ENCODE measurements around the gene PPL. TPM values are rescaled to one million over a fixed set of nuclear protein-coding genes. Genes with fewer than 3 reads are reported as not detected.
"Not testable (repeated sequence)": the region's sequence is repeated elsewhere in the genome, so short reads cannot be mapped to it uniquely, and the experiment has no call there.

PPL gene
- polyA plus RNA-seq, 1 donor, result 1.7 TPM

GRCh38 chr16:4909825-4910224 lies 27.1 kb downstream of the PPL start:
- DNase-seq, result no peak

- DNase-seq, result no peak
These were observed 28.0 kb downstream of the PPL start for GRCh38 chr16:4908854-4909401.

GRCh38 chr16:4904942-4905615 lies 31.9 kb downstream of the PPL start:
- DNase-seq, result no peak

DNA sequence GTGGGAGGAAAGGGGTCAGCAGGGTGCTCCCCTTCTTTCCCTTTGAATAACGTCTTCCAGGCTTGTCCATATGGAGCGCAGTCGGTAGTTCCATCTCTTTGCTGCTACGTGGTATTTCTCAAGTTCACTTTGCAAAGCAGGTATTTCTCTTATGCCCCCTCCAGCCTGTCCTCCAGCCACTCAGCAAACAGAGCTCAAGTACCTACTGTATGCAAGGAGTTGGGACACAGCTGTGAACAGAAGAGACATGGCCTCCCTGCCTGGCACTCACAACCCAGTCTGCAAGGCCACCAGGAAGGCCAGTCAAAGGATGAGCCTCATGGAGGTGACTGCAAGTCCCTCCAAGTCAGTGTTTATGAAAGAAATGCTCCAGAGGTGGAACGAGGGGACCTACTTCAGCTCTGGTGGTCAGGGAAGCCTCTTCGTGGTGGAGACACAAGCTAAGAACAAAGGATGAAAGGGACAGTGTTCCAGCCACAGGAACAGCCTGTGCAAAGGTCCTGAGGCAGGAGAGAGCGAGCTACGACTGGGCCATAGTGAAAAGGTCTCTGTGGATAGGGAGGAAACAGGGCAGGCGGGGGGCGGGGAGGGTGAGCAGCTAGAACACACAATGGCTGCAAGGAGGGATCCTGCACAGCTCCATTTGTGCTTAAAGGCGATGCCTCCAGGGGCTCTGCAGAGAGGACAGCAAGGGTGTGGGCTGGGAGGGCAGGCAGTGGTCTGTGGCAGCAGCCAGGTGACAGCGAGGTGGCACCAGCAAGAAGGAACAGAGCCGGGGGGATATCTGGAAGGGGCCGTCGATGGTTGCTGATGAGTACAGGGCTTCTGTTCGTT lies 32.6 kb downstream of the PPL start:
- no peak for DNase-seq

DNA sequence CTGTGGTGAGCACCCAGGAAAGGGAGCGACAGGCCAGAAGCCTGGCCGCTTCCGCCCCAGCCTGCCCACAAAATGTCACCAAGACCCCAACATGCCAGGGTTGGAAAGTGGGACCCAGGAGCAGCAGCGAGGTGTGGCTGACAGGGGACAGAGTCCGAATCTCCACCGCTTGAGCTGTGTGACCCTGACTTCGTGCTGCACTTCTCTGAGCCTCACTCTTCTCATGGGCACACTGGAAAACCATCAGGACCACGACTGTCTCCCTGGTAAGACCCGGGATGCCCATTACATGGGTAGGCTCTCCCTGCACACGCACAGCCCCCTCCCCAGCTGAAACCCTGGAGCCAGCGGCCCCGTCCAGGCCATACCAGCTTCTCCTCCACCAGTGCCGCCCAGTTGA lies 34.9 kb downstream of the PPL start:
- DNase-seq, result no peak

- no peak for DNase-seq
These were observed 36.2 kb downstream of the PPL start for GRCh38 chr16:4900750-4901149.

DNA sequence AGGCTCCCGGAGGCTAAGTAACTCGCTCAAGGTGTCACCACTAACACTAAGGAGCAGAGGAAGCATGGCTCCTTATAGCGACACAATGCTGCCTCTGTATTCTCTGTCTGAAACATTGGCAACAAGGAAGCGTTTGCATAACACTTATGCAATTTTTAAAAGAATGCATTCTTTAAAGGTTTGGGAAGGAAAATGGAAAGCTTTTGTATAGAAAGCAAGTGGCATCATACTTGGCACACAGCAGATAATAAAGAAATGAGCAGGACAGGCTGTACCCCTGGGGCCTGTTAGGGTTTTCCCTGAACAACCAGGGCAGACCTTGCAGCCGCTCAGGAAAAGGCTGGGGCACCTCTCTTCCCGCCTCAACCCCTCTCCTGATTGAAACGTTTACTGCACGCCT lies 36.9 kb downstream of the PPL start:
- DNase-seq, result no peak

DNA sequence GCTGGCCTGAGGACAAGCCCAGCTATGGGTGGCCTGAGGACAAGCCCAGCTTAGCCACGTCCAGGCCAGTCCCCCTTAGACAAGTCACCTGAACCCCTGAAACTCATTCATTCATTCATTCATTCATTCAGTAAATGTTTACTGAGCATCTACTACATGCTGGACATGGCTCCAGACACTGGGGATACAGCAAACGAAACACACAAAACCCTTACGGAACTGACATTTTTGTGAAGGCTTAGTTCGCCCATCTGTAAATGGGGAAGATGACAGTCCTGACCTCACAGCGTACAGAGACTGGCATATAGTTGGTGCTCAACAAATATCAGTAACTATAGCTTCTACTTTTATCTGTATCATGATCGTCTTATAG lies 37.5 kb downstream of the PPL start:
- no peak for DNase-seq

- no peak for DNase-seq
These were observed 38.0 kb downstream of the PPL start for GRCh38 chr16:4898811-4899473.

GRCh38 chr16:4897328-4897727 lies 39.6 kb downstream of the PPL start:
- DNase-seq, result no peak

DNA sequence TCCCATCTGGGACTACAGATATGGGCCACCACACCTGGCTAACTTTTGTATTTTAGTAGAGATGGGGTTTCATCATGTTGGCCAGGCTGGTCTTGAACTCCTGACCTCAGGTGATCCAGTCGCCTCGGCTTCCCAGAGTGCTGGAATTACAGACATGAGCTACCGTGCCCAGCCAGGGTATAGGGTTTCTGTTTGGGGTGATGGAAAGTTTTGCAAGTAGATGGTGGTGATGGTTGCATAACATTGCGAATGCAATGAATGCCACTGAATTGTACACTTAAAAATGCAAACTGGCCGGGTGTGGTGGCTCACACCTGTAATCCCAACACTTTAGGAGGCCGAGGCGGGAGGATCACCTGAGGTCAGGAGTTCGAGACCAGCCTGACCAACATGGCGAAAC lies 40.2 kb downstream of the PPL start:
- not testable (repeated sequence) for DNase-seq

- no peak for DNase-seq
These were observed 41.6 kb downstream of the PPL start for GRCh38 chr16:4895366-4895765.

DNA sequence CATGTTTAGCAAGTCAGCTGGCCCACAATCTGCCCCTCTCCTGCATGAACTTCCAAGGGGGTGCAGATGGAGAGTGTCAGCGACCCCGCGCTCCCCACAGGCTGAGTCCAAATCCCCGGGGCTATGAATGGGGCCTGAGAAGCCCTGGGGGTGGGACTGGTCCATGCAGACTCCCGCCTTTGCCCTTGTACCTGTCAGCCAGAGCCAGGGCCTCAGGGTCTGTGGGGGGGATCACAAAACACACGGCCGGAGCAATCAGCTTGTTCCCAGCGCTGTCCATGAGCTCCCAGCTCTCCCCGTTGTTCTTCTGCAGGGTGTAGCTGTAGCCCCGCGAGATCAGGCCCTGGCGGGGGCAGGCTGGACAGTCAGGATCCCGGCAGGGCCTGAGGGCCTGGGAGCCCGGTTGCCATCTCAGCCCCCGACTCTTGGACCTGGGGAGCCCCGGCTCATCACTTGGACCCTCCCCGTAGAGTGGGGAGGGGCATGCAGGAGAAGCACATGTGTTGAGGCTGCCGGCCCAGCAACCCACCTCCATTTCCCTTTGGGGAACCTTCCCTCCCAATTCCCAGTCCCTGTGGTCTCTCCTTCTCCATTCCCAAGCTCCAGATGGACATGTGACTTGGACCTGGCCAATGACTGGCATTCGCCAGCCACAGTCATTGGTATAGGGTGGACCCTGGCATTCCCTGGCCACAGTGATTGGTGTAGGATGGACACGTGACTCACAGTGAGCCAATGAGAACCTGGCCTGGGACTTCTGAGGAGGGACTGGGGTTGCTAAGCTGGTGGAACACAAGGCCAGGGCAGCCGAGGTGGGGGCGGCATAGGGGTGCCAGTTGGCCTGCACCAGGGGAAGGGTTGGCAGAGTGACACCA lies 42.4 kb downstream of the PPL start:
- no peak for DNase-seq

DNA sequence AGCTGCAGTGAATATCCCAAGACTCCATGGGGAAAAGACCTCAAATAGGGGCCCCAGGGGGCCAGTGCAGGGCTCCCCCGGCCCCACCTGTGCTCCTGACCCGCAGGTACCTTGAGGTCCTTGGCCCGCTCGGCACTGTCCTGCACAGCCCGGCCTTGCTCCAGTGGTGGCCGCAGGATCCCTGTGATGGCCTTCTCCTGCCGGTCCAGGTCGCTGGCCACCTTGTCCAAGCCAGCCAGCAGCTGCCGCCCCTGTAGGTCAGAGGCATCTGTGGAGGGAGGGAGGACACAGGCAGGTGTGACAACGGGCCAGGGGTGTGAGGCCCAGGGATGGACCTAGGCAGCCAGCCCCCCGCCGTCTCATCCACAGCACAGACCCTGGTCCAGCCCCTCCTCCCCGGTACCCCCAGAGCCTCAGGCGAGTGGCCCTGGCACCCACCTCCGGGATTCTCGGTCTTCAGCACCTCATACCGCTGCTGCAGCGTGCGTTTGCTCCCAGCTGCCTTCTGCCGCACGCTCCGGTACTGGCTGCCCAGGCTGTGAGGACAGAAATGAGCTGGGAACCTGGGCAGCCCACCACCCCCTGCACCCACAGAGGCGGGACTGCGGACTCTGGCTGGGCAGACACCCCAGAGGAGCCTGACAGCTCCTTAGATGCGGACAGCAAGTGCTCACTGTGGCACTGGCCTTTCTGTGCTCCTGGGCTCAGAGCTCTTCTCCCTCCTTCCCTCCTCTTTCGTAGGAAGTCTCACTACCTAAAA lies 43.7 kb downstream of the PPL start:
- no peak for DNase-seq

DNA sequence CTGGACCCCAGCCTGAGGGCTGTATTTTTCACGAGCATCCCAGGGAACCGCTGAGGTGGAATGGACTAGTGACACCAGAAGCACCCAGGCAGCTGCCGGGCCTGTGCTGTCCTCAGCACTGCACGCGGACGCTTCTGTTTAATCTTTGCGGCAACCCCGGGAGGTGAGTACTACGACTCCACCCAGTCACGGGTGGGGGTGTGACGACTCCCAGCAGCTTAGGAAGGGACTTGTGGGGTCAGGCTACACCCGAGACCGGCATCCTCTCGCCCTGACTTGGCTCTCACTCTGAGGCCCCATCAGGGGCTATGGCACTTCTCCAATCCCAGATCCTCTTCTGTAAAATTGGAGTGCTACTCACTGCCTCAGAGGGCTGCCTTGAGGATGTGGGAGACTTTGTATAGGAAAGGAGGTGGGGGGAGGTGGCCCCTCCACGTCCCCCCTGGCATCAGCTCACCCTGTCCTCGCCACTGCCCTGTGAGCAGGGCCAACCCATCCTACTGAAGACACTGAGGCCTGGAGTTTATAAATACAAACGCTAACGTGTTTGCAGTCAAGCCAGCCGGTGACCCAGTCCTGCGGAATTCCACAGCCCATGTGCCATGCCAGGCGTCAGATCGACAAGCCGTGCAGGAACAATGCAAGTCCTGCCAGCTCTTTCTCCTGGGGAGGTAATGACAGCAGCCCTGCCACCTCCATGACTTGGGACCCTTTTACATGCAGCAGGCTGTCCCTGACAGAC lies 44.4 kb downstream of the PPL start:
- peak; percentile 38 for DNase-seq

- no peak for DNase-seq
These were observed 45.1 kb downstream of the PPL start for GRCh38 chr16:4891886-4892216.

DNA sequence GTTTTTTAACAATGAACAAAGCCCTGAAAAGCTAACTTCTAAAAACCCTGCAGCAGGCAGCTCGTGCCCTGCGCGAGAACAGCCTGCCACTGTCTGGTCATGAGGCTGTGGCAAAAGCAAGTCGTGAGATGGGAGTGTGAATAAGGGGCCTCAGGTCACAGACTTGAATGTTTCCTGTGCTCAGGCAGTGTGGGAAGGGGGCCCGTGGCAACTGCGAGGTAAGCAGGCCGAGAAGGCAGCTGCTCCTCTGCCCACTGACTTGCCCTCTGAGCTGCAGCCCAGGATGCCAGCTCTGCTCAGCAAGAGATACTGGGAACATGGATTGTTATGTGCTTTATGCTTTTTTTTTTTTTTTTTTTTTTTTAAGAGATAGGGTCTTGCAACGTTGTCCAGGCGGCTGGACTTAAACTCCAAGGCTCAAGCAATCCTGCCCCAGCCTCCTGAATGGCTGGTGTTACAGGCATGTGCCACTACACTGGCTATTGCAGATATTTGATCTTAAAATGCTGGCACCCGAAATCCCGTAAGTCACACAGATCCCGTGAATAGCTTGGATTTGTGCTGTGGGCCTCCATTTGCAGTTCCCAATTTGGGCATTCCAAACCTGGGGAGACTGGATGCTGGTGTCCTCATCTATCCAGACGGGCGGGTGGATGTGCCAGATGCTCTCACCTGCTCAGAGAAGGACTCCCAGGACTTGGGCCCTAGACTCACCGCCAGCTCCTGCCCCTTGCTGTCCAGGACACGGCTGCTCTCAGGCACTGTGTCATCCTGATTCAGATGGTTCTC lies 45.7 kb downstream of the PPL start:
- DNase-seq, result no peak

DNA sequence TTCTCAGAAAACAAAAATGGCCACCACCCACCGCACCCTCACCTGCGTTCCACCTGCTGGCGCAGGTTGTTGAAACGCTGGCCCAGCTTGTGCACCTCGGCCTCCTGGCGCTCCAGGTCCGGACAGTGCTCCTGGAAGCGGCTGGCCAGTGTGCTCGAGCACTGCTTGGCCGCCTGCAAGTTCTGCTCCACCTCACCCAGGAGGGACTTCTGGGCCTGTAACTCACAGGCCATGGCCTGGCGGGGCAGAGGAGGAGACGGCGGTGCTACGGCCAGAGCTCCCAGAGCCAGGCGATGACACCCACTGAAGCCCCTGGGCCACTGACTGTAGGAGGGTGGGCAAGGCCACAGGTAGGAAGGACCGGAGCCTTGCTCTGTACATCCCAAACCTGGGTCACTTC lies 46.3 kb downstream of the PPL start:
- DNase-seq, result no peak

DNA sequence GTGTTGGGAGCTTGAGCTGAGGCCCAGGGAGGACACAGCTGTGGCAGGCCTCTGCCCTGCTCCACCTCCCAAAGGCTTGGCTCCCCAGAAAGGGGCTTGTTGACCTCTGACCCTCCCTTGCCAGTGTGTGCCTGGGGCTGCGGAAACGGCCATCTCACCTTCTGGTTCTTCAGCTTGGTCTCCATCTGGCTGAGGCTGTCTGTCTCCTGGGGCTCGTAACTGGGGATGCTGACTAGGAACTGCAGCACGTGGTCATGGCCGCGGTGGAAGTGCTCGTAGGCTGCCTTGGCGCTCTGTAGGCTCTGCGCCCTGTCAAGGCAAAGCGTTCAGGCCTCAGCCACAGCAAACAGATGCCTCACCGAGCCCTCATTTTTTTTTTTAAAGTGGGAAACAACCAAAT lies 46.9 kb downstream of the PPL start:
- DNase-seq, result no peak

All from hindlimb muscle (tissue), 1 donor.